HG03060 (cell line): ENCODE data around the gene MPL.

Experiments used
- ATAC-seq: cut with Tn5 transposase; IDR thresholded peaks from one replicate; pipeline ENCODE4 v1.9.1; 2021; ENCODE audit warnings: low read depth, moderate number of reproducible peaks; ENCODE audit not compliant: unreplicated experiment

MPL gene

GRCh38 chr1:43305926-43306687 lies 31.5 kb upstream of the MPL start:
- no peak for ATAC-seq

GRCh38 chr1:43306688-43307457 lies 30.7 kb upstream of the MPL start:
- no peak for ATAC-seq

- ATAC-seq: no peak
These were observed 30.0 kb upstream of the MPL start for GRCh38 chr1:43307458-43308158.

DNA sequence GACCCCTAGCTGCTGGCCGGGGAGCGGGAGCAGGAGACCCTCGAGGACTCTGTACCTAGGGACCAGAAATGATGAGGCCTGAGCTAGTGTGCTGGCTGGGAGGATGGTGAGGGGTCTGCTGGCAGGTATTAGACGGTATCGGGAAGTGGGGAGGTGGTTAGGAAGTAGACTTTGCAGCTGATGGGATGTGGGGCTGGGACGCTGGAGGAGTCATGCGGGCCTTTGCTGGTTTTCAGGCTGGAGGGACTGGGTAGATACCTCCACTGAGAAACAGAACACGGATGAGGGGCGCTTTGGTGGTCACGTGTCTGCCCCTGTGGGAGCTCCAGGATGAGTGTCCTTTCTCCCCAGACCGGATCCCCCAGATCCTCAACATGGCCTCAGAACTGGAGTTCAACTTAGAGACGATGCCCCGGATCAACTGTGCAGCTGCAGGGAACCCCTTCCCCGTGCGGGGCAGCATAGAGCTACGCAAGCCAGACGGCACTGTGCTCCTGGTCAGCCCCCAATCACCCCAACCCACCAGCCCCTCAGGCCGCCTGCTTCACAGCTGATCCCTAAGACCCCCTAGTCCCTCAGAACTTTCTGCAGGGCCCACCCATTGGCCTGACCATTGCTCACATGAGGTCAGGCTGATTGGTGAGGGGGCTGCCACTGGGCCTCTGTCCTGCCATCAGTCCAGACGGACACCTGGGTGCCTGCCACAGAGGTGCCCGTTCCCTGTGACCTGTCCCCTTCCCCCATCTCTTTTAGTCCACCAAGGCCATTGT lies 28.8 kb upstream of the MPL start:
- ATAC-seq: no peak

GRCh38 chr1:43309405-43310025 lies 28.1 kb upstream of the MPL start:
- no peak for ATAC-seq

DNA sequence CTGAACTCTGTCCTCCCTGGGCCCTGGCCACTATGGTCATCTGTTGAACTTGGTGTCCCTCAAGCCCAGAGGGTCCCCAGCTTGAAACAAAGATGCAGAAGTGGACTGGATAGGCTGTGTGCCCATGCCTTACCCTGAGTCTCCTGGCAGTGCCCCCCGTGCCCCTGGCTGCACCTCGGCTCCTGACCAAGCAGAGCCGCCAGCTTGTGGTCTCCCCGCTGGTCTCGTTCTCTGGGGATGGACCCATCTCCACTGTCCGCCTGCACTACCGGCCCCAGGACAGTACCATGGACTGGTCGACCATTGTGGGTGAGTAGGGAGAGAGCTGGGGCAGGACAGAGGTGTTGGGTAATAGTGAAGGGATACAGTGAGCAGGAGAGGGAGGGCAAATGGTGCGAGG lies 26.1 kb upstream of the MPL start:
- no peak for ATAC-seq

DNA sequence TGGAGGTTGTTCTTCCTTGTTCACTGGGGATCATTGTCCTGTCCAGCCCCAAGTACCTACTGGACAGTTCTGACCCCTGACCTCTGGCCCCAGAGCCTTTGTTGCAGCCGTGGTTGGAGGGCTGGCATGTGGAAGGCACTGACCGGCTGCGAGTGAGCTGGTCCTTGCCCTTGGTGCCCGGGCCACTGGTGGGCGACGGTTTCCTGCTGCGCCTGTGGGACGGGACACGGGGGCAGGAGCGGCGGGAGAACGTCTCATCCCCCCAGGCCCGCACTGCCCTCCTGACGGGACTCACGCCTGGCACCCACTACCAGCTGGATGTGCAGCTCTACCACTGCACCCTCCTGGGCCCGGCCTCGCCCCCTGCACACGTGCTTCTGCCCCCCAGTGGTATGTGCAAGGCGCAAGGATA lies 25.4 kb upstream of the MPL start:
- no peak for ATAC-seq

- no peak for ATAC-seq
These were observed 24.7 kb upstream of the MPL start for GRCh38 chr1:43312663-43313515.

GRCh38 chr1:43313771-43314170 lies 23.8 kb upstream of the MPL start:
- no peak for ATAC-seq

- no peak for ATAC-seq
These were observed 23.4 kb upstream of the MPL start for GRCh38 chr1:43314233-43314632.

DNA sequence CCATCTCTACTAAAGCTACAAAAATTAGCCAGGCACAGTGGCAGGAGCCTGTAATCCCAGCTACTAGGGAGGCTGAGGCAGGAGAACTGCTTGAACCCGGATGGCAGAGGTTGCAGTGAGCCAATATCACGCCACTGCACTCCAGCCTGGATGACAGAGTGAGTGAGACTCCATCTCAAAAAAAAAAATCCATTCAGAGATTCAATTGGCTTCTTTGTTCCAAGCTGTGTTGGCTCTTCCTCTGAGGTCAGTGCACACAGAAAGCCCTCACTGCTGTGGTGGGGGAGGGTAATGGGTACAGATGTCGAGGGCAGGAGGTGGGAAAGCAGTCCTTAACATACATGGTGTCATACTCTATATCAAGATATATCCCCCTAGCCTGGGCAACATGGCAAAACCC lies 22.1 kb upstream of the MPL start:
- ATAC-seq: no peak

- no peak for ATAC-seq
These were observed 21.5 kb upstream of the MPL start for GRCh38 chr1:43315963-43316737.

- ATAC-seq: no peak
These were observed 20.7 kb upstream of the MPL start for GRCh38 chr1:43316738-43317520.

- ATAC-seq: no peak
These were observed 19.7 kb upstream of the MPL start for GRCh38 chr1:43317817-43318471.

- ATAC-seq: no peak
These were observed 18.8 kb upstream of the MPL start for GRCh38 chr1:43318831-43319230.

- ATAC-seq: no peak
These were observed 18.3 kb upstream of the MPL start for GRCh38 chr1:43319288-43319687.

GRCh38 chr1:43319766-43320165 lies 17.9 kb upstream of the MPL start:
- no peak for ATAC-seq
